ENCODE results near the gene FN3K. TPM values are rescaled to one million over a fixed set of nuclear protein-coding genes. Genes with fewer than 3 reads are reported as not detected.

Gene FN3K
- total and polyA plus RNA-seq, 2 of the 8 experiments (the other 6 are each of a cell fraction or from before 2014, with no cell fraction given): 0.88 to 14.2 TPM

DNA sequence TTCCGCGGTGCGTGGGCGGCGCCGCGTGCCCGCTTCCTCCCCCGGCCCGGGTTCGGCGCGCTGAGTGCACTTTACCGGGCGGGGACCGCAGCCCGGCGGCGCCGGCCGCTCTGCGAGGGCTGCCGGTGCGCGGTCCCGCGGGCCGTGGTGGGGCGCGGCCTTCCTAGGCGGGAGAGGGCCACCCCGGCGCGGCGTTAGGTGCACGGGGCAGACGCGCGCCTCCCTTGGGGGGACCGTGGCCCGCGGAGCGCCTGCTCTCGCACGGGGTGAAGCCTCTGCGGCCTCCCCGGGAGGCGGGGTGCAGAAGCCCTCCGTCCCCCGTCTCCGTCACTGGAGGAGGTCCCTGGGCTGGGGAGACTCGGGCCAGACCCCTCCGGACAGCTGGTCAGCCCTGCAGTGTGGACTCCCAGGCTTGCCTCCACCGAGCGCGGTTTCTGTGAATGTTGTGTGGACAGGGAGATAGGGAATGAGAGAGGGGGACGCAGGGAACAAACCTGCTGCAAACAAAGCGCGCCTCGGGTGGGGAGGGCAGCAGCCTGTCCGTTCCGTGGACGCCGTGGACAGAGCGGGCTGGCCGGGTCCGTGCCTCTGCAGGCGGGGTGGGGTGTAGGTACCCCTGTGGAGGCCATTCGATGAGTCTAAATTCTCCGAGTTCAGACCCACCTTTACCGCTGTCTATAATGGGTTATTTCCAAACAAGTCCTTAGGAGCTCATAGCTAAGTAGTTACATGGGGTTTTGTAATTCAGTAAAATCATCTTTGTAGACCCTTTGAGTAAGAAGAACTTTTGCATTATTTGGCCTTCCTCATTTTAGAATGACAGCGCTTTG lies 17.2 kb downstream of the FN3K start (continued):
- TF ChIP-seq ZNF274 (IDR thresholded peaks at IDR 0.05; ENCODE audit: borderline replicate concordance, extremely low read depth, low read length): no peak
- TF ChIP-seq CBX8 (IDR thresholded peaks at IDR 0.05; ENCODE audit: borderline replicate concordance, low read depth, low read length): no peak
- no peak for TF ChIP-seq SIN3A (conservative IDR thresholded peaks at IDR 0.05 in 1 of 2, IDR thresholded peaks at IDR 0.05 in 1 of 2; ENCODE audit: low read depth in 1 of 2, low read length in 2 of 2)
- no peak for TF ChIP-seq GTF2F1 (IDR thresholded peaks at IDR 0.05; ENCODE audit: borderline replicate concordance, low read depth, low read length)

All from H1 (cell line).